Mesenchymal stem cell (in vitro differentiated cells and primary cell): ENCODE data around the gene B3GAT3.
"Not testable (repeated sequence)": the region's sequence is repeated elsewhere in the genome, so short reads cannot be mapped to it uniquely, and the experiment has no call there.

Source experiments
- DNase-seq: peaks from one replicate; pipeline ENCODE4 v3.0.0-alpha.2; 2013
- H2AFZ ChIP-seq: one replicate; pipeline ENCODE4 v1.6.1; 2013; ENCODE audit warnings: low read depth, mild to moderate bottlenecking, control low read depth, inconsistent platforms, low read length, moderate library complexity
- H2AK5ac ChIP-seq: 2 replicates; pipeline ENCODE4 v1.6.1; 2013; ENCODE audit warnings: low read length, moderate library complexity, mild to moderate bottlenecking, inconsistent platforms; ENCODE audit not compliant: severe bottlenecking
- H2BK120ac ChIP-seq: one replicate; pipeline ENCODE4 v1.6.1; 2013; ENCODE audit warnings: low read depth, mild to moderate bottlenecking, inconsistent platforms, low read length, moderate library complexity
- H2BK12ac ChIP-seq, 2 experiments: one replicate each; pipeline ENCODE4 v1.6.1; 2013; ENCODE audit warnings: inconsistent platforms in 2 of 2, low read length in 2 of 2, mild to moderate bottlenecking in 2 of 2, moderate library complexity in 2 of 2, control low read depth in 1 of 2
- H2BK15ac ChIP-seq: one replicate; pipeline ENCODE4 v1.6.1; 2013; ENCODE audit warnings: mild to moderate bottlenecking, low read depth, inconsistent platforms; ENCODE audit not compliant: poor library complexity, severe bottlenecking
- H2BK5ac ChIP-seq: 2 replicates; pipeline ENCODE4 v1.6.1; 2013; ENCODE audit warnings: low read depth, mild to moderate bottlenecking, low read length, control low read depth, inconsistent platforms; ENCODE audit not compliant: poor library complexity, severe bottlenecking
- H3K14ac ChIP-seq, 2 experiments: one replicate each; pipeline ENCODE4 v1.6.1; 2013; ENCODE audit warnings: inconsistent platforms in 2 of 2, low read length in 2 of 2, control low read depth in 1 of 2, mild to moderate bottlenecking in 1 of 2, moderate library complexity in 1 of 2
- H3K18ac ChIP-seq, 2 experiments: one replicate each; pipeline ENCODE4 v1.6.1; 2013; ENCODE audit warnings: inconsistent platforms in 2 of 2, low read length in 2 of 2, control low read depth in 1 of 2, low read depth in 1 of 2, mild to moderate bottlenecking in 1 of 2
- H3K23ac ChIP-seq, 2 experiments: one replicate each; pipeline ENCODE4 v1.6.1; 2013; ENCODE audit warnings: inconsistent platforms in 2 of 2, low read length in 2 of 2, mild to moderate bottlenecking in 2 of 2, moderate library complexity in 2 of 2, control low read depth in 1 of 2
- H3K27ac ChIP-seq: 2 replicates; pipeline ENCODE4 v1.5.1; 2013; ENCODE audit warnings: mild to moderate bottlenecking, moderate library complexity, low read length, control low read depth, inconsistent platforms; ENCODE audit not compliant: poor library complexity, severe bottlenecking
- H3K27me3 ChIP-seq, 2 experiments: 2 replicates each; pipeline versions ENCODE4 v1.6.1 to v1.7.0; 2013; ENCODE audit warnings: low read length in 2 of 2, mild to moderate bottlenecking in 2 of 2, moderate library complexity in 2 of 2, control low read depth in 1 of 2, inconsistent platforms in 1 of 2; ENCODE audit not compliant: control insufficient read depth in 1 of 2, insufficient read depth in 1 of 2
- H3K36me3 ChIP-seq, 2 experiments: 2 replicates each; pipeline versions ENCODE4 v1.6.1 to v1.7.0; 2013; ENCODE audit warnings: low read length in 2 of 2, control low read depth in 1 of 2, inconsistent platforms in 1 of 2, low read depth in 1 of 2, mild to moderate bottlenecking in 1 of 2; ENCODE audit not compliant: insufficient read depth in 2 of 2, control insufficient read depth in 1 of 2
- H3K4ac ChIP-seq, 2 experiments: one replicate each; pipeline ENCODE4 v1.6.1; 2013; ENCODE audit warnings: inconsistent platforms in 2 of 2, low read length in 2 of 2, mild to moderate bottlenecking in 2 of 2, moderate library complexity in 2 of 2, control low read depth in 1 of 2, low read depth in 1 of 2
- H3K4me1 ChIP-seq: 2 replicates; pipeline ENCODE4 v1.6.1; 2013; ENCODE audit warnings: low read depth, low read length, control low read depth; ENCODE audit not compliant: control insufficient read depth, insufficient read depth
- H3K4me2 ChIP-seq: 2 replicates; pipeline ENCODE4 v1.6.1; 2013; ENCODE audit warnings: low read length, mild to moderate bottlenecking, inconsistent platforms; ENCODE audit not compliant: poor library complexity, severe bottlenecking
- H3K4me3 ChIP-seq, 2 experiments: 2 replicates each; pipeline versions ENCODE4 v1.5.1 to v1.7.0; 2013; ENCODE audit warnings: low read length in 2 of 2, mild to moderate bottlenecking in 2 of 2, control low read depth in 1 of 2, low read depth in 1 of 2; ENCODE audit not compliant: insufficient read depth in 1 of 2
- H3K79me1 ChIP-seq: replicated peaks from 2 replicates; pipeline ENCODE4 v1.6.1; 2013; ENCODE audit warnings: mild to moderate bottlenecking, control low read depth, low read length, inconsistent platforms; ENCODE audit not compliant: poor library complexity, severe bottlenecking
- H3K9ac ChIP-seq: 2 replicates; pipeline ENCODE4 v1.7.0; 2013; ENCODE audit warnings: mild to moderate bottlenecking, low read length, moderate library complexity
- H3K9me3 ChIP-seq: 2 replicates; pipeline ENCODE4 v1.7.0; 2013; ENCODE audit warnings: mild to moderate bottlenecking, low read length; ENCODE audit not compliant: control insufficient read depth
- H4K8ac ChIP-seq: one replicate; pipeline ENCODE4 v1.6.1; 2013; ENCODE audit warnings: inconsistent platforms, mild to moderate bottlenecking, low read length, moderate library complexity
- H4K91ac ChIP-seq: one replicate; pipeline ENCODE4 v1.6.1; 2013; ENCODE audit warnings: mild to moderate bottlenecking, low read length, inconsistent platforms
- WGBS: methylation state at CpG from one replicate; pipeline ENCODE4 v1.1.7; 2013; ENCODE audit warnings: mixed read lengths; 5-methylcytosine and 5-hydroxymethylcytosine counted together

B3GAT3 gene

DNA sequence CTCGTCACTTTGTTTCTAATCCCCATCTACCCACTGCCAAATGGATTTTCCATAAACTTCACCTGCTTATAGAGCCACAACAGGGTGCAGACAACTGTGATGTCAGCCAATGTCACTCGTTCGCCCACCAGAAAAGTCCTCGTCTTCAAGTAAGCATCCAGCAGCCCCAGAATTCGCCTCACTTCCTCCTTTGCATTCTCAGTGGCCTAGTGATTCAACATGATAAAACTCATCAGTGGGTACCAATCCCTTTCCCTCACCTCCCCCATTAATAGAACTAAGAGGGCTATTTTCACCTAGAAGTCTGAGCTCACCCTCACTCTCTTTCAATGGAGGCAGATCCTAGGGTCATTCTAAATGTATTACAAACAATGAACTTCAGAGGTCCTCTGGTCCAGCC, 50.9 kb downstream of the B3GAT3 start:
- H3K14ac ChIP-seq, H2BK12ac ChIP-seq, H3K4me2 ChIP-seq, DNase-seq, H2BK120ac ChIP-seq, H3K79me1 ChIP-seq, H3K4ac ChIP-seq, H4K91ac ChIP-seq, H3K9me3 ChIP-seq, H3K4me3 ChIP-seq, H2BK15ac ChIP-seq, H2AFZ ChIP-seq, H3K27me3 ChIP-seq, H2AK5ac ChIP-seq, H3K27ac ChIP-seq, H2BK5ac ChIP-seq, H3K18ac ChIP-seq: not testable (repeated sequence)
- peak overlapping the region; percentile 33 for H4K8ac ChIP-seq
- H3K9ac ChIP-seq, result peak overlapping the region; percentile 98
- H3K36me3 ChIP-seq, result peaks cover 53 to 70% of the 10 kb centered on the region in 2 experiments
- peaks cover 18% of the 10 kb centered on the region for H3K4me1 ChIP-seq
- H3K23ac ChIP-seq, result peak overlapping the region in 1 of 2 experiments; percentile 73
- 90% methylated on average over 5 of the region's 5 CpGs for WGBS

DNA sequence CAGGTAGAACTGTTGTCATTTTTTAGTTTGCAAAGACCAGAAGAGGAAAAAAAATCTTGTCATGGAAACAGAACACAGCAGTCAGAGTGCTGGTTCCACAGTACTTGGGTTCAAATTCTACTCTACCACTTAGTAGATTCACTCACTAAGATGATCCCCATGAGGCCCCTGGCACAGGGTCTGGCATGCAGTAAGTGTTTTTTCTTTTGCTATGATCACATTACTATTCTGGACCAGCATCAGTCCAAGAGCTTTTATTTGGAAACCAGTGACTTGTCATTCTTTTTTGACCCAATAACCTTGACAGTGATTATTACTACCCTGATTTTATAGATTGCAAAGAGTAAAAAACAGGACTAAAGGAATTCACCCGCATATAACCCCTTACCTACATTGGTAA, 52.2 kb downstream of the B3GAT3 start:
- WGBS, result 93% methylated on average over 1 of the region's 1 CpG
- no peak overlapping the region for H3K4me3 ChIP-seq
- H4K8ac ChIP-seq, result no peak overlapping the region
- H3K79me1 ChIP-seq, result no peaks in the 10 kb centered on the region
- no peak overlapping the region for H4K91ac ChIP-seq
- no peak overlapping the region for H3K18ac ChIP-seq
- no peak overlapping the region for H2BK120ac ChIP-seq
- H2BK15ac ChIP-seq, result no peak overlapping the region
- peaks cover 9% of the 10 kb centered on the region for H3K4me1 ChIP-seq
- no peak overlapping the region for H2AK5ac ChIP-seq
- H3K9me3 ChIP-seq, result no peaks in the 10 kb centered on the region
- no peak overlapping the region for H2BK5ac ChIP-seq
- DNase-seq, result no peak
- no peak overlapping the region for H3K14ac ChIP-seq
- H3K27me3 ChIP-seq, result no peaks in the 10 kb centered on the region
- peak overlapping the region; percentile 3 for H3K9ac ChIP-seq
- peaks cover 50 to 79% of the 10 kb centered on the region in 2 experiments for H3K36me3 ChIP-seq
- no peak overlapping the region for H3K4ac ChIP-seq
- no peak overlapping the region for H2BK12ac ChIP-seq
- H2AFZ ChIP-seq, result no peak overlapping the region
- no peak overlapping the region for H3K27ac ChIP-seq
- H3K4me2 ChIP-seq, result no peak overlapping the region
- H3K23ac ChIP-seq, result no peak overlapping the region

DNA sequence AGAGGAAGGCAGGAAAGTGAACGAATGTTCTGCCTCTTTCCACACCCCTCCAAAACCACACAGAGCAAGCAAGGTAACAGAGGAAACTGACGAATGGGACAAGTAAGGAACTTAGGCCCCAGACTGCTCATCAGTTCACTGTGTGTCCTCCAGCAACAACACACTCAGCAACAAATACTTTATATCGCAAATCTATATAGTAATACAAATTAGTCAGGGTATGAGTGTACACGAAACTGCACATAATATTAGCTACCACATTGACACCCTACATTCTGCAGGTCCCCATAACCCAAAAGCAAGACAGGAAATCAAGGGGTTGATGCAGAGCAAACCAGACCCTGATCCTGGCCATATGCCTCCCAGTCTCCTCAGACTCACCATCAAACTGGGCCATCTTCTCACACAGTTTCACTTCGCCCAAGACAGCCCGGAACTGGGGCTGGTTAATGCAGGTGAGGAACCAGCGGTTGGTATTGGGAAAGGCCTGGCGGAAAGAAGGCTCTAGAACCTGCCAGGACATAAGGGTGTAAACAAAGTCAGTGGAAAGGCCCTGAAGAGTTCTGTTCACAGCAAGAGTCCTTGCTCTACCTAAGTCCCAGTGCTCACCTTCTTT, 54.7 kb downstream of the B3GAT3 start:
- Histone ChIP-seq H2BK12ac (no peak overlapping the region), H3K9ac (peak overlapping the region; percentile 26), H3K4ac (no peak overlapping the region), H3K36me3 (peaks cover 68 to 88% of the 10 kb centered on the region in 2 experiments), H4K91ac (no peak overlapping the region), H2AK5ac (no peak overlapping the region), H3K14ac (no peak overlapping the region), H3K27me3 (no peaks in the 10 kb centered on the region), H3K4me1 (peaks cover 8% of the 10 kb centered on the region), H3K23ac (no peak overlapping the region), H2AFZ (no peak overlapping the region), H3K27ac (no peak overlapping the region), H3K4me3 (no peak overlapping the region), H2BK5ac (no peak overlapping the region), H3K18ac (no peak overlapping the region), H2BK120ac (no peak overlapping the region), H4K8ac (peak overlapping the region; percentile 28), H3K4me2 (no peak overlapping the region), H3K79me1 (peaks cover 1% of the 10 kb centered on the region), H2BK15ac (no peak overlapping the region), H3K9me3 (no peaks in the 10 kb centered on the region)
- WGBS, result 97% methylated on average over 6 of the region's 8 CpGs
- no peak for DNase-seq

DNA sequence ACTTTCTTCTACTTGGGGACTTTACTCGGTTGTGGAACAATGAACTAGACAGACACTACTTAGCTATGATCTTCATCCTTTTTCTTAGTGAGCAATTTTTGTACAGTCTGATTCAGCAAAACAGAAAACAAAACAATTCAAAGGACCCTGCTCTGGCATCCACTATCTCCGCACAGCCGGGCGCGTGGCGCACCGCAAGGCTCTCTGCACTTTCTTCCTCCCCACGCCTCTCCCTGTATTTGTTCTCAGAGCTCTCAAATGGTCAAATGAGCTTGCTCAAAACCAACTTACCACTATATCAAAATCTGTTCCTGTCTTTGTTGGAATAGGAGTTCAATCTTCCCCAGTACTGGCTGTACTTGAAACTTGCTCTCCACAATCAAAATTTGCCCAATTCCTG, 55.5 kb downstream of the B3GAT3 start:
- H2AK5ac ChIP-seq, result no peak overlapping the region
- H2BK12ac ChIP-seq, result no peak overlapping the region
- H2BK15ac ChIP-seq, result no peak overlapping the region
- no peaks in the 10 kb centered on the region for H3K27me3 ChIP-seq
- peaks cover 1% of the 10 kb centered on the region for H3K79me1 ChIP-seq
- H4K8ac ChIP-seq, result no peak overlapping the region
- no peak overlapping the region for H3K23ac ChIP-seq
- H2BK120ac ChIP-seq, result no peak overlapping the region
- H3K4ac ChIP-seq, result no peak overlapping the region
- no peak overlapping the region for H3K4me3 ChIP-seq
- no peak overlapping the region for H2BK5ac ChIP-seq
- no peak overlapping the region for H2AFZ ChIP-seq
- peaks cover 4% of the 10 kb centered on the region for H3K4me1 ChIP-seq
- peak overlapping the region; percentile 16 for H3K9ac ChIP-seq
- no peak overlapping the region for H3K4me2 ChIP-seq
- no peak overlapping the region for H3K14ac ChIP-seq
- no peak overlapping the region for H4K91ac ChIP-seq
- 95% methylated on average over 8 of the region's 8 CpGs for WGBS
- no peaks in the 10 kb centered on the region for H3K9me3 ChIP-seq
- H3K27ac ChIP-seq, result no peak overlapping the region
- no peak for DNase-seq
- peaks cover 64 to 87% of the 10 kb centered on the region in 2 experiments for H3K36me3 ChIP-seq
- no peak overlapping the region for H3K18ac ChIP-seq
